Vagina (tissue), 2 donors: ENCODE measurements around the gene LRRC36. TPM values are rescaled to one million over a fixed set of nuclear protein-coding genes. Genes with fewer than 3 reads are reported as not detected.

Experiments used
- DNase-seq, 2 donors: peaks; one replicate each; pipeline ENCODE4 v3.0.0-alpha.2; 2017; ENCODE audit errors: extremely low spot score in 2 of 2
- H3K27ac ChIP-seq: fragments of 200-600 bp; sonication (generic); one replicate; pipeline ENCODE4 v1.5.1; 2019
- H3K27me3 ChIP-seq: fragments of 200-600 bp; sonication (generic); one replicate; pipeline ENCODE4 v1.5.1; 2019
- H3K36me3 ChIP-seq, 2 donors: fragments of 200-600 bp; sonication (generic); one replicate each; pipeline ENCODE4 v1.5.1; 2017 to 2019
- H3K4me1 ChIP-seq: fragments of 200-600 bp; sonication (generic); one replicate; pipeline ENCODE4 v1.5.1; 2019
- H3K4me3 ChIP-seq, 2 donors: fragments of 200-600 bp; sonication (generic); 1 replicate in 1 of 2; 2 replicates in 1 of 2; pipeline ENCODE4 v1.5.1; 2016 to 2019
- H3K9me3 ChIP-seq: fragments of 200-600 bp; sonication (generic); one replicate; pipeline ENCODE4 v1.5.1; 2019
- POLR2A ChIP-seq, 2 donors: fragments of 450-650 bp; IDR thresholded peaks; one replicate each; pipeline ENCODE4 v1.6.1; 2017; ENCODE audit warnings: antibody characterized with exemption in 2 of 2, mild to moderate bottlenecking in 2 of 2, moderate library complexity in 2 of 2
- POLR2AphosphoS5 ChIP-seq, 2 donors: sonication (generic); formaldehyde crosslinking; IDR thresholded peaks; one replicate each; pipeline ENCODE4 v1.9.0; 2017; ENCODE audit warnings: antibody characterized with exemption in 2 of 2, mild to moderate bottlenecking in 2 of 2, low read depth in 1 of 2; ENCODE audit not compliant: insufficient read depth in 1 of 2
- intact Hi-C: fragments of 100-400 bp; cut with DNase I; formaldehyde crosslinking; loops from one replicate; pipeline ENCODE4 v1.15.1; 2023
- total RNA-seq: library from RNA; depleted of rRNA; stranded (reverse); fragments of >200 nt; gene quantifications from one replicate; pipeline ENCODE4 v1.2.3, GENCODE V29; 2016
- TF ChIP-seq, protein P1 (sequence below), 3 experiments: fragments of 450-650 bp in 2 of 3; fragments of 200-600 bp in 1 of 3; sonication (generic) in 1 of 3; IDR thresholded peaks; one replicate each; pipeline ENCODE4 v1.5.1; 2017 to 2019; ENCODE audit warnings: antibody characterized with exemption in 3 of 3, mild to moderate bottlenecking in 2 of 3, moderate library complexity in 2 of 3

LRRC36 gene
- total RNA-seq, 1 donor from 2014 or later: not detected

DNA sequence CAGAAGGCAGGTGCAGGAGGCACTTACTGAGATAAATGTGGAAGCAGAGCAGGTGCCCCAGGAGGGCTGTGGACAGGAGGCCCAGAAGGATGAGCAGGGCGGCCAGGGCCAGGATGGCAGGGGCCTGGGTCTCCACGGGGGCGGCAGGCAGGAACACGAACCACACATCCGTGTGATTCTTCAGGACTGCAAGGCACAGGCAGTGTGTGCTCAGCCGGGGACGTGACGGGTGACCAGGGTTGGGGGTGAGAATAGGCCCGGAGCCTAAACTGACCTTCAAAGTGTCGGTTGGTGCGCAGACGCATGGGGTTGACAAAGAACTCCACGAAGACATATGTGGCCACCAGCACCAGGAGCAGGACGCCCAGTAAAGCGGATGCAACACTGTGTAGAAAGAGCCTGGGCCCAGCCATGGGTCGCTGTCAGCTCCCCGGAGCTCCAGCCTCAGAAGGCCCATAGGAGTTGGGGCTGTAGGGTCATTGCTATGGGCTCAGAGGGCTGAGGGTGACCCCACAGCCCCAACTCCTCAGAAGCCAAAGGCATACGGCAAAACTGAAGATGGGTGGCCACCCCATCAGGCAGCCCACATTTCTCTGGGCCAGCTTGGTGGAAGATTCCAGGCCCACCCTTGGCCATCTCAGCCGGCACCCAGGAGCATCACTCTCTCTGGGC, 72.1 kb downstream of the LRRC36 start:
- Histone ChIP-seq H3K27ac (peak overlapping the region; percentile 12), H3K9me3 (no peaks in the 10 kb centered on the region), H3K27me3 (no peaks in the 10 kb centered on the region), H3K4me1 (peaks cover 67% of the 10 kb centered on the region), H3K4me3 (no peak overlapping the region), H3K36me3 (no peaks in the 10 kb centered on the region)
- no peak for DNase-seq
- intact Hi-C loops: no loop called here
- TF ChIP-seq, protein P1, sequence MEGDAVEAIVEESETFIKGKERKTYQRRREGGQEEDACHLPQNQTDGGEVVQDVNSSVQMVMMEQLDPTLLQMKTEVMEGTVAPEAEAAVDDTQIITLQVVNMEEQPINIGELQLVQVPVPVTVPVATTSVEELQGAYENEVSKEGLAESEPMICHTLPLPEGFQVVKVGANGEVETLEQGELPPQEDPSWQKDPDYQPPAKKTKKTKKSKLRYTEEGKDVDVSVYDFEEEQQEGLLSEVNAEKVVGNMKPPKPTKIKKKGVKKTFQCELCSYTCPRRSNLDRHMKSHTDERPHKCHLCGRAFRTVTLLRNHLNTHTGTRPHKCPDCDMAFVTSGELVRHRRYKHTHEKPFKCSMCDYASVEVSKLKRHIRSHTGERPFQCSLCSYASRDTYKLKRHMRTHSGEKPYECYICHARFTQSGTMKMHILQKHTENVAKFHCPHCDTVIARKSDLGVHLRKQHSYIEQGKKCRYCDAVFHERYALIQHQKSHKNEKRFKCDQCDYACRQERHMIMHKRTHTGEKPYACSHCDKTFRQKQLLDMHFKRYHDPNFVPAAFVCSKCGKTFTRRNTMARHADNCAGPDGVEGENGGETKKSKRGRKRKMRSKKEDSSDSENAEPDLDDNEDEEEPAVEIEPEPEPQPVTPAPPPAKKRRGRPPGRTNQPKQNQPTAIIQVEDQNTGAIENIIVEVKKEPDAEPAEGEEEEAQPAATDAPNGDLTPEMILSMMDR (IDR thresholded peaks at IDR 0.05): no peak
- TF ChIP-seq POLR2AphosphoS5 (IDR thresholded peaks at IDR 0.05; ENCODE audit: insufficient read depth in 1 of 2, low read depth in 1 of 2) (no peak), POLR2A (IDR thresholded peaks at IDR 0.05) (no peak)

DNA sequence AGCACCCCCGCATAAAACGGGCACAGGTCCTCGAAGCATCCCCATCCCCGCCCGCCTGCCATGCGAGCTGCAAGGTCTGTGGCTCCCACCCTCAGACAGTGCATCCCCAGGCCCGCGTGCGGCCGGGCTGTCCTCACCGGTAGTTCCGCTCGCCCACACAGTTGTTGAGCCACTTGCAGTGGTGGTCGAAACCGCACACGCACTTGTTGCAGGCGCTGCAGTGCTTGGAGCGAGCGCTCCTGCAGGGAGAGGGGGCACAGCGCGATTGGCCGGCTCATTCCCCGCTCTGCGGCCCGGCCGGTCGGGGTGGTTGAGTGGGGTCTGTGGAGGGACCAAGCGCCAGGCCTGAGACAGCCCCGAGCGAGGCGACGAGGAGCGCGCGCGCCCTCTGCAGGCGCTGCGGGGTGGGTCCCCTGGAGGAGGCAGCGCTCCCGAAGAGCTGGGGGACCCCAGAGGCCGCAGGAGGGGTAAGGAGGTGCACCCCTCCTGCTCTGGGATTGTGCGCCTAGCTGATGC, 72.7 kb downstream of the LRRC36 start:
- Histone ChIP-seq H3K27ac (no peak overlapping the region), H3K9me3 (no peaks in the 10 kb centered on the region), H3K27me3 (no peaks in the 10 kb centered on the region), H3K4me3 (peak overlapping the region in 1 of 2 donors; percentile 9), H3K4me1 (peaks cover 65% of the 10 kb centered on the region), H3K36me3 (no peaks in the 10 kb centered on the region)
- TF ChIP-seq, protein P1 (IDR thresholded peaks at IDR 0.05): peak in 2 of 3 experiments; percentile 48 to 57
- no peak for TF ChIP-seq POLR2A (IDR thresholded peaks at IDR 0.05)
- intact Hi-C loops: no loop called here
- no peak for DNase-seq

DNA sequence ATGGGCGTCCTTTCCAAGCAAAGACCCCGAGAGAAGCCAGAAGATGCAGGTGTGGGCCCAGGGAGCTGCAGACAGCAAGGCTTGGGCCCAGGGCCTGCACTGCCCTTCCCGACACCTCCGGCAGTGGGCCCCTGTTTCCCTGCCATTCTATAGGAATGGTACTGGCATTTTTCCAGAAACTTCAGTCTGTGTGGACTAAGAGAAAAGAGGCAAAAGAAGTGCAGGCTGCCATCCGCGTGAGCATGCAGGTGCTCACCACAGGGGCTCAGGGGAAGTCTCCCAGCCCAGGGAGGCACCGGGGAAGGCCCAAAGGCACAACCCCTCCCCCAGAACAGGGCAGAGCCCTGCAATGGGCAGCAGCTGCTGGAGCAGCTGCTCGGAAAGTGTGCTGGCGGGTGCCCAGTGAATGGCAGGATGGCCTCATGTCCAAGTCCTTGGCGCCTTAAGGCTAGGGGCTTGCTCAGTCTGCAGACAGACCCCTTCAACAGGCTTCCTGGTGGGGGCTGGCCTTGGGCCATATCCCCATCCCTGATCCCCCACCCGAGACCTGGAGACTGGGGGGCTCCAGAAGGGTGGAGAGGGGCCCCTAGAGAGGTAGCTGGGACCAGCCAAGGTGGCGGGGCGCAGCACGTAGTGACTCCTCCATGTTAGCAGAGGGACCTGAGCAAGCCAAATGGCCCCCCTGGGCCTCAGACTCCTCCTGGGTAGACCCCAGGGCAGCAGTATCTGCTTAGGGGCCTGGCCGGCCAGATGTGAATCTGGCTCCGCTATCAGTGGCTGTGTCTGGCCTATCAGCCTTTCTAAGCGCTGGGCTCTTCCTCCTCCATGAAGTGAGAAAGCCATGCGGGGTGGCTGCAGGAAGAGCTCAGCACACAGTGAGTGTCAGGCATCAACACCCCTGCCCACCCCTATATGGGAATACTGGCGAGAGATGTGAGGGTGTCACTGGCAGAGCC, 73.4 kb downstream of the LRRC36 start:
- TF ChIP-seq POLR2A (IDR thresholded peaks at IDR 0.05): no peak
- no peak for TF ChIP-seq POLR2AphosphoS5 (IDR thresholded peaks at IDR 0.05; ENCODE audit: insufficient read depth in 1 of 2, low read depth in 1 of 2)
- TF ChIP-seq, protein P1 (IDR thresholded peaks at IDR 0.05): no peak
- no peak overlapping the region for H3K4me3 ChIP-seq
- intact Hi-C loops: no loop called here
- H3K9me3 ChIP-seq: no peaks in the 10 kb centered on the region
- no peak for DNase-seq
- H3K4me1 ChIP-seq: peaks cover 66% of the 10 kb centered on the region
- no peak overlapping the region for H3K27ac ChIP-seq
- H3K36me3 ChIP-seq: no peaks in the 10 kb centered on the region
- H3K27me3 ChIP-seq: no peaks in the 10 kb centered on the region

DNA sequence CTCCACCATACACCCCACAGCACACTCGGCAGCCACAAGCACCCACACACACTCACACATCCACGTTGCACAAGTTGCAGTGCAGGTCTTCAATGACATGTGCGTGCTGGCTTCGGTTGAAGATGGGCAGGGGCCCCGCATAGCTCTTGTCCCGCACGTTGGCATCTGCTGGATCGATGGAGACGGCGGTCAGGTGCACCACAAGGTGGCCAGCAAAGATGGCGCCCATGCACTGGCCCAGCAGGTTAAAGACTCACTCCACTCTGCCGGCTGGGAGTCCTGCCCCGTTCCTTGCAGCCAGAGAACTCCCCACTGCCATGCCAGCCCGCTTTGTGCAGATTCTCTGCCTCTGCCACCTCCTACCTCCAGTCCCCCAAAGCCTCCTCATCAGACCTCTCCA, 74.3 kb downstream of the LRRC36 start:
- Histone ChIP-seq H3K27ac (no peak overlapping the region), H3K4me1 (peaks cover 66% of the 10 kb centered on the region), H3K36me3 (no peaks in the 10 kb centered on the region), H3K27me3 (no peaks in the 10 kb centered on the region), H3K9me3 (no peaks in the 10 kb centered on the region), H3K4me3 (no peak overlapping the region)
- TF ChIP-seq POLR2A (IDR thresholded peaks at IDR 0.05) (no peak), POLR2AphosphoS5 (IDR thresholded peaks at IDR 0.05; ENCODE audit: insufficient read depth in 1 of 2, low read depth in 1 of 2) (no peak)
- TF ChIP-seq, protein P1 (IDR thresholded peaks at IDR 0.05): no peak
- DNase-seq: no peak
- intact Hi-C loops: no loop called here
